ENCODE data around the gene MX2.

MX2 gene

GRCh38 chr21:41374867-41375533 lies 13.2 kb downstream of the MX2 start:
- TF ChIP-seq MAX (IDR thresholded peaks at IDR 0.05; ENCODE audit: low read depth, low read length): no peak
- TF ChIP-seq POLR2A (IDR thresholded peaks at IDR 0.05; ENCODE audit: extremely low read depth, insufficient read length): no peak
- no peak for TF ChIP-seq MYC (IDR thresholded peaks at IDR 0.05; ENCODE audit: low read depth, low read length)
- TF ChIP-seq CTCF (IDR thresholded peaks at IDR 0.05; ENCODE audit: low read depth, low read length): no peak
- no peak overlapping the region for H3K4me3 ChIP-seq (ENCODE audit: low read depth, low read length)
- DNase-seq (ENCODE audit: low read depth): no peak

GRCh38 chr21:41375875-41376274 lies 14.0 kb downstream of the MX2 start:
- no peak overlapping the region for H3K4me3 ChIP-seq (ENCODE audit: low read depth, low read length)
- no peak for TF ChIP-seq MYC (IDR thresholded peaks at IDR 0.05; ENCODE audit: low read depth, low read length)
- TF ChIP-seq POLR2A (IDR thresholded peaks at IDR 0.05; ENCODE audit: extremely low read depth, insufficient read length): no peak
- no peak for TF ChIP-seq CTCF (IDR thresholded peaks at IDR 0.05; ENCODE audit: low read depth, low read length)
- no peak for TF ChIP-seq MAX (IDR thresholded peaks at IDR 0.05; ENCODE audit: low read depth, low read length)
- DNase-seq (ENCODE audit: low read depth): no peak

GRCh38 chr21:41377715-41378114 lies 15.9 kb downstream of the MX2 start:
- H3K4me3 ChIP-seq (ENCODE audit: low read depth, low read length): no peak overlapping the region
- no peak for DNase-seq (ENCODE audit: low read depth)
- TF ChIP-seq MYC (IDR thresholded peaks at IDR 0.05; ENCODE audit: low read depth, low read length): no peak
- no peak for TF ChIP-seq CTCF (IDR thresholded peaks at IDR 0.05; ENCODE audit: low read depth, low read length)
- TF ChIP-seq MAX (IDR thresholded peaks at IDR 0.05; ENCODE audit: low read depth, low read length): no peak
- no peak for TF ChIP-seq POLR2A (IDR thresholded peaks at IDR 0.05; ENCODE audit: extremely low read depth, insufficient read length)

GRCh38 chr21:41378849-41379248 lies 17.0 kb downstream of the MX2 start:
- TF ChIP-seq CTCF (IDR thresholded peaks at IDR 0.05; ENCODE audit: low read depth, low read length): no peak
- no peak for TF ChIP-seq MYC (IDR thresholded peaks at IDR 0.05; ENCODE audit: low read depth, low read length)
- TF ChIP-seq MAX (IDR thresholded peaks at IDR 0.05; ENCODE audit: low read depth, low read length): no peak
- TF ChIP-seq POLR2A (IDR thresholded peaks at IDR 0.05; ENCODE audit: extremely low read depth, insufficient read length): no peak
- DNase-seq (ENCODE audit: low read depth): no peak
- no peak overlapping the region for H3K4me3 ChIP-seq (ENCODE audit: low read depth, low read length)

GRCh38 chr21:41379901-41380300 lies 18.1 kb downstream of the MX2 start:
- H3K4me3 ChIP-seq (ENCODE audit: low read depth, low read length): no peak overlapping the region
- TF ChIP-seq MAX (IDR thresholded peaks at IDR 0.05; ENCODE audit: low read depth, low read length) (no peak), MYC (IDR thresholded peaks at IDR 0.05; ENCODE audit: low read depth, low read length) (no peak), CTCF (IDR thresholded peaks at IDR 0.05; ENCODE audit: low read depth, low read length) (no peak), POLR2A (IDR thresholded peaks at IDR 0.05; ENCODE audit: extremely low read depth, insufficient read length) (no peak)
- no peak for DNase-seq (ENCODE audit: low read depth)
